Caki2 (cell line): ENCODE measurements around the gene INKA2. TPM values are rescaled to one million over a fixed set of nuclear protein-coding genes. Genes with fewer than 3 reads are reported as not detected.

Experiments used
- DNase-seq: peaks from one replicate; pipeline ENCODE4 v3.0.0-alpha.2; 2015; ENCODE audit warnings: low read depth
- in situ Hi-C: cut with HindIII; loops from 2 replicates; pipeline ENCODE4 v1.10.0; 2016; ENCODE audit warnings: low sequenced_read_pairs, low pct_unique_long_range_greater_than_20kb, mixed read lengths
- total RNA-seq: library from RNA; depleted of rRNA; stranded (reverse); fragments of >200 nt; shearing (Covaris generic); gene quantifications from 2 replicates; pipeline ENCODE4 v1.2.3, GENCODE V29; 2014; ENCODE audit warnings: low replicate concordance

The INKA2 gene
- total RNA-seq, 1 experiment from 2014 or later, result not detected

DNA sequence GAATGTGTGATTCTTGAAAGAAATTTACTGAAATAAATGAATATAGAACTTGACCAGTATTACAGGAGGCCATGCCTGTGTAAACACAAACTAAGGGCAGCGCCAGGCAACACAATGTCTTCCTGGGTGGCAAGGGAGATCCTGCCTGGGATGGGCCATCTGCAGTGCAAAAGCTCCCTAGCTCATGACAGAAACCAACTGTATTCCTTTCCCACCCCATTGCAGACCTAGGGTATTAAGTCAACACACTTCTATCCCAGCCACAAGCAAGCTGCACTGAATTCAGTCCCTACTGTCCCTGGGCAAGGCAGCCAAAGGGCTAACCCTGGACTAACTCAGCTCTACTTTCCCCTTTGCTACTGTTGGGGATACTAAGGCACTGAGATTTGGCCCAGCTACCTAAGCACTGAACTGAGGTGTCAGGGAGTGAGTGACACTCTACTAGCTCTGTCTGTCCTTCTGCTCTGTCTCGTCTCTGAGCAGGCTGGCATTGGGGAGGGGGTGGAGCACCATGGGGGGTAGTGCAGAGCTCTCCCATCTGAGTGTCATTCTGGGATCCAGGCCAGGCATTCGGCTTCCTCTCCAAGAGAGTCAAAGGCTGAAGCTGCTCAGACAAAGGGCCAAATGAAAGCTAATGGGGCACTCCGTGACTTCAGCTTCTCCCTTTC lies 2.5 kb downstream of the INKA2 start:
- in situ Hi-C loops, result no loop called here
- no peak for DNase-seq

DNA sequence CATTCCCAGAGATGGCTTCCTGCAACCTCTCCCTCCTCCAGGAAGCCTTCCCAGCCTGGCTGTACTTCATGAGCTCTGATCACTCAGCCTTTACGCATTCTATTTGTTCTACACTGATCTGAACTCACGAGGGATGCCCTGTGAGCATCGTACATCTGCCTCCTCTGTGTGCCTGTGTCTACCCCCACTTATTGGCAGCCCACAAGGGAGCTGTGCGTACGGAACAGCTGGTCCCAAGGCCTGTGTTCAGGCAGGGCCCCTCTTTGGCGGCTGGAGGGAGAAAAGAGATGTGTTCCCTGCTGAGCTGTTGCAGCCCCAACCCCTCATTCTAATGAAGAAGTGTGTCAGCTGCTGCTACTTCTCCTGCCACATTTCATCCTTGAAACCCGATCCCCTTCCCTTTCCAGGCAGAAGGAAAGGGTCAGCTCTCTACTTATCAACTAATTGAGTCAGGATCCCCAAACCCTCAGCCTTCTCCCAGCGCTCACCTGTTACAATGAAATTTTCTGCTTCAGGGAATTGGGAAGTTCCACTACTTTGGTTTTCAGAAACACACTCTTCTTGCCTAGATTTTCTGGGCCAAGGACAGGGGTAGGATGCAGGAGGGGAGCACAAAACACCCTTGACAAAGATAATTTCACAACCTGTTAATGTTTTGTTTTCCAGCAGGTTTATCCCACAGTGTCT lies 3.2 kb downstream of the INKA2 start:
- in situ Hi-C loops, result no loop called here
- no peak for DNase-seq

DNA sequence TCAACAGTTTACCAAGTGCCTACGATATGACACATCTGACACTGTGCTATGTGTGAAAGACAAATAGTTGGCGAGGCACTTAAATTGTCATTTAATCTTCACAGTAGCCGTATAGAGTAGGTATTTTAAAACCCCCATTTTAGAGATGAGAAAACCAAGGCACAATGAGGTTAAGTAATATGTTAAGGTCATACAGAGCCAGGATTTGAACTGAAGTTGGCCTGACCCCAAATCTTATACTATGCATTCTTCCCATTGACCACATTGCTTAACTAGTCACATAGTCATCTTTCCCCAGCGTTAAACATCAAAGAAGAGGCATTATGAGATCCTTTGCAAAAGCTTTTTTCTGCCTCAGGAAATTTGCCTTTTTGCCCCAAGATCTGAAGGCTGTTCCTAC lies 3.9 kb downstream of the INKA2 start:
- DNase-seq, result no peak
- in situ Hi-C loops, result no loop called here

DNA sequence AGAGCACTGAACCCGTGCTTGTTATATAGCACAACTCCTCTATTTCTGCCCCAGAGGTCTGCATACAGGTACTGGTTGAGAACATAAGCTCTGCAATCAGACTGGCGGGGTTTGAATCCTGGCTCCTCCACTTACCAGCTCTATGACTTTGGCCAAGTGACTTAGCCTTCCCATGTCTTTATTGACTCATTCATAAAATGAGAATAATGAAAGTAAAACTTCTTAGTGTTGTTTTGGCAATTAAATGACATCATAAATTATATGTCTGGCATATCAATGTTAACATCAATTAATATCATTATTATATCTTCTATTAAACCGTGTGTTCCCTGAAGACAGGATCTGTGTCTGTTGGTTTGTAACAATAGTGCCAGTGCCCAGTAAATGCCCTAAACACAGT lies 4.3 kb downstream of the INKA2 start:
- DNase-seq, result no peak
- in situ Hi-C loops, result no loop called here

DNA sequence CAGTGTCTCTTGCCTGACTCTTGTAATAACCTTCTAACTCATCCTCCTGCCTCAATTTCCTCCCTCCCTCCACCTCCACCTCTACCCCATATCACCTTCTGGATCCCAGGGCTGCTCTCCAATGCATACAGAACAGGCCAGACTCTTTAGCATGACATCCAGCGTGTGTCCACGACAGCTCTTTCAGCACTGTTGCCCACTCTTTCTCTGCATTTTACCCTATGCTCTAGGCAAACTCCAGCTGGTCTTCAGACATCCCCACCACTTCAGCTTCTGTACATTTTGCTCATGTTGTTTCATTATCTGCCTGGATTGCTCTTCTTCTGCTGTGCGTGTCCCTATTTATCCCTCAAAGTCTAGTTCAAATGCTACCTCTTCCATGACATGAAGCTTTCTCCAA lies 4.8 kb downstream of the INKA2 start:
- no peak for DNase-seq
- in situ Hi-C loops, result no loop called here

DNA sequence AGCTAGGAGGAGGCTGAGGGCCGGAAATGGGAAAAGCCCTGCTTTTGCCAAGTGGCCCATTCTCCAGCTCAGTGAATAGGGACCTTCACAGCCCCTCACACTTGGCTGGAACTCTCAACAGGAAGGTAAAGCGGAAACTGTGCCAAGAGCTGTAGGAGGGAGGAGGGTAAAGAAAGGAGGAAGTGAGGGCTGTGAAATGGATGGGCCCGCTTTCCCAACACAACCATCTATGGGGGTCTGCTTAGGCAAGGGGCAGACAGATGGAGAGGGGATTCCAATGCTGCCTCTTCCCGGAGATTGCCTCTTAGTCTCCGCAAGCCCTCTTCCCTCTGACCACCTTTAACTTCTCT lies 5.2 kb downstream of the INKA2 start:
- in situ Hi-C loops, result no loop called here
- no peak for DNase-seq

DNA sequence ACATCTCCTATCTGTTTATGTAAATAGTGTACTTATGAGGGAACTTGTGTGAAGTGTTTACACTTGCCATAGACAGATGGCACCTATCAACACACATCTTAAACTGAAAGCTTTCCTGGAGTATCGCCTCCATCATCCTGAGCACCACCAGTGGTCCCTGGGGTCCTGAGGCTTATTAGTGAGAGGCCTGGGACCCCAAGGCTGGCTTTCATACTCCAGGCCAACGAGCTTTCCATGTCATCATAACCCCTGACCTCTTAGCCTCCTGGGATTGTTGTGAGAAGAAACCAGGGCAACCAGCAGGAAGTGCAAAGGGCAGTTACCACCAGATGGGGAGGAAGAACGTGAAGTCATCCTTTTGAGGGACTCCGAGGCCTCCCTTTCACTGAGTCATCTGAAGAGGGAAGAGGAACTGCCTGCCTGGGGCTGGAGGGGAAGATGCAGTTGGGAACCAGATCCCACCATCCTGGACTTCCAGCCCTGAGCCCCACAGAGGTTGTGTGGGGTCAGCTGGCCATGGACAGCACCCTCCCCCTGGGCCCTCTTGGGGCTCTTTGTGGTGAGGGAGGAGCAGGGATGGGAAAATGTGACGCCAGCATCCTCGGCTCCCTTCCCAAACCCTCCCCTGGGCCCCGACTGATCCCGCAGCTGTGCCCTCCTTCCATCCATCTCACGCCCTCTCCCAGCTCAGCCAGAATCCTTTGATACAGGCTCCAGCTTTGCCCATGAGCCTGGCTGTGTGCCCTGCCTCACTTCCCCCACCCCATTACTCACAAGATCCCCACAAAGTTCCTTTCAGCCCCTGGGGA lies 5.8 kb downstream of the INKA2 start:
- no peak for DNase-seq
- in situ Hi-C loops, result no loop called here

DNA sequence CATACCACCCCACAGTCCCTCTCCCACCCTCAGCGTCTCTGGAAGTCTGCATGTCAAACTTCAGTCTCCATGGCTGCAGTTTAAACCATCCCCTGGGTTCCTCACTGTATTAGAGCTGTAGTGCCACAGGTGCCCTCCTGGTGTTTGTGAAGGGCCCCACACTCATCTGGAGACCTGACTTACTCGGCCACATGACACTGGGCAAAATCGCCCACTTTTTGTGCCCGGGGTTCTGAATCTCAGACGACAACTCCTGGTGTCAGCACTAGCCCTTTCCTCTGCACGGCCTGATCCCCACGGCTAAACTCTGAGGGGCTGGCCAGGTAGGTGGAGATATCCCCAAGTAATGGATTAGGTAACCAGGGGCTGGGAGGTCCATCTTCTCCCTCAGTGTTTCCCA lies 6.5 kb downstream of the INKA2 start:
- in situ Hi-C loops, result no loop called here
- DNase-seq, result no peak

DNA sequence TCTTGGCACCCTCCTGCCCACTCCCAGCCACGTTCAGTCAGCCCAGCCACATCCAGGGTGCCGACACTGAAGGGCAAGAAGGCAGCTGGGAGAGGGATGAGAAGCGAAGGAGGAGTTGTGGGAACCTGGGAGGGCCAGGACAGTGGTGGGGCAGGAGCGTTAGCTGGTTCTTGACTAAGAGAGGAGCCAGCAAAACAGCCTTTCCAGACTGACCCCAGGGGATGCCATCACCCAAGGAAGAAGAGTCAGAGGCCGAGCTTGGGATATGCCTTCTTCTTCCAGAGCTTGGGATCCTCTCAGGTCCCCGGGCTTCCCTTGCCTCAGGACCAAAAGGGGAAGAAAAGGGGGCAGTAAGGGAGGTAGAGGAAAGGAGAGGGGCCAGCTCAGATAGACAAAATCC lies 7.2 kb downstream of the INKA2 start:
- in situ Hi-C loops, result no loop called here
- no peak for DNase-seq

DNA sequence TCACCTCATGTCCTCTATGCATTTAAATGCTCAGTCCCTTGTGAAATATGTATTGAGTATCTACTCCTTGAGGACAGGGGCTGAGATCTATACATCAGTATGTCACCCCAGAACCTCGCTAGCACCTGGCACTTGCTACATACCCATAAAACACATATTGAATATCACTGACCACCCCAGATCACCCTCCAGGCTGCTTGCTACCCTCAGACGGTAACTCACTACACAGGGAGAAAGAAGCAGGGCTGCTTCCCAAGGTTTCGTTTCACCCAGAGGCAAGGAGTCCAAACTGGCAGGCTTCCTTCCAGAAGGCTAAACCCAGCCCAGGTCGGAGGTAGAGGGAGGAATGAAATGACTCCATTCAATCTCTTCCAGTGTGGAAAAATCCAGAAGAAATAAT lies 8.5 kb downstream of the INKA2 start:
- no peak for DNase-seq
- in situ Hi-C loops, result no loop called here

DNA sequence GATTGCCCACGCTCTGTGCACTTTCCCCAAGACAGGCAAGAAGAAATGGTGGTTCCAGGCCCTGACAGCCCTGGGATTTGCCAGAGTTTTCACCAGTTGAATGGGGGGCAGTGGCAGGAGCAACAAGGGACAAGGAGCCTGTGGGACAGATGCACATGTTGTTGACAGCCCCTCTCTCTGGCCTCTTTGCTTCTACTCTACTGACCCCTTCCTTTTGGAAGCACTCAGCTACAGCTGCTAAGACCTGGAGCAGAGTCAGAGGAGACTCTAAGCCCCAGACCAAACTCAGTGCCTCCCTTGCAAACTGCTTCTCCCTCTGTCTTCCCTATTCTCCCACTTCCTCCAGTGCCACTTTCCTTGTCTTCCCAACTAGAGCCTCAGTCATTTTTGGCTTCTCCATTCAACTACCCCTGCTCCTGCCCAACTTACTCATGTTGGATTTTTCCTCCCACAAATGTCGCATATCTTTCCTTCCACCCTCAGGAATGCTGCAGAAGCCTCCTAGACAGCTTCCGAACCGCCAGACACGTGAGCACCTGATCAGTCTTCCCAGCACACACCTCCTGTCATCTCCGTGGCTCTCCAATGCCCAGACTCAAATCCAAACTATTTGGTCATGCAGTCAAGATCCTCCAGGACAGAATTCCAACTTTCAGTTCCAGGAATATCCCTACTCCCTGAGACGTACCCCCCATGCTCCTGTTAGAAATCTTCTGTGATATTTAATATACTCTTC lies 9.1 kb downstream of the INKA2 start:
- DNase-seq, result no peak
- in situ Hi-C loops, result no loop called here

DNA sequence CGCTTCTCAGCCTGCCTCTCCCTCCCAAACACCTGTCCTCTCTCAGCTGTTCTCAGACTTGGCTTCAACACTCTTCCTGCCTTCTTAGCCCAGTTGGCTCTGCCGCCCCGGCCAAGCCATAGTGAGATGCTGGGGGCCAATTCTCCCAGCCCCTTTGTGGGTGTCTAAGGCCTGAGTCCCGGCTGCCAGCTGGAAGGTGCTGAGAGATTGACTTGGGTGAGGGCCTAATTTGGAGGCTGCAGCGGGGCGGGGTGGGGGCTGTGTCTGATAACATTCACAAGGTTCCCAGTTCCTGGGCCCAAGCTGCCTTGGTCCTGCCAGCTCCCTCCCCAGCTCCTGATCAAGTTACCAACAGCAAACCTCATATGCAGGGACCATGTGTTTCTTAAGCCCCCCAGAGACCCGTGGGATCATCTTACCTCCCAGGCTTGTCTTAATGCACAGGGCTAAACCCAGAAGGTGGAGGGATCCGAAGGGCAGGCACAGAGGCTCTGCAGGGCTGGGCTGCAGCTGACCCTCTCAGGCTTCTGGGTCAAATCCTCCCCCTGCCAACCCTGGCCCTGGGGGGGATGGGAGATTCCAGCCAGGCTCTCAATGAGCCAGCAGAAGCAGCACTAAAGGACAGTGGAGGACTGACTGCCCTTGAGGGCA lies 9.8 kb downstream of the INKA2 start:
- no peak for DNase-seq
- in situ Hi-C loops, result no loop called here

DNA sequence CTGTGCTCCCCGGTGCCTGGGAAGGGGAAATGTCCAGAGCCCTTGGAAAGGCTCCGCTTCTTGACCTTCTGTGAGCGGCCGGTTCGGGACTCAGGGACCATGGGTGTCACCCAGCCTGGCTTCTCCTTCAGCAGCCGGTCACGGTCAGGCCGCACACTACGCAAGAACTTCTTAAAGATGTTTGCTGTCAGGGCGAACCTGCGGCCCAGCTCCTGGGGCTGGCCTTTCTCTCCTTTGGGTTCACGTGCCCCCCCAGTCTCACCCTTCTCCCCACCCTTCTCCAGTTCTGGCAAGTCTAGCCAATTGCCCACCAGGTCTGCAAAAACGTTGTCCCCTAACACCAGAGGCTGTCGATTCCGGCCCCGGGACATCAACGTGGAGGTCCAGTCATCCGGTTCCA lies 12.1 kb downstream of the INKA2 start:
- DNase-seq, result no peak
- in situ Hi-C loops, result no loop called here

DNA sequence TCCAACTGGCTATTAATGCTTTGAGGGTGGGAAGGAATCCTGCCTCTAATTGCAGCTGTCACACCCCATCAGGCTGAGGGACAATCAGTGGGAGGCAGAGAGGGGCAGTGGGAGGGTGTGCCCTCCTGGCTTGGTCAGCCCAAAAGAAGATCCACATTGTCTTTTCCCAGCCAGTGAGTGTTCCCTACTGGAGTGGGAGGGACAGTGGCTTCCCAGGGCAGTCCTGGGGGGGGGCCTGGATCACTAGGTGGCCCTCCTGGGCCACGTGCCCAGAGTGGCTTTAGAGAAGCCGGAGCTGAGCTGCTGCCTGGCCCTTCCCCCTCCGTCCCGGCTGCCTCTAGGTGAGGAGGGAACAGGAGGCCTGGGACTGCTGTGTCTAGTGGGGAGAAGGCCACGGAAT lies 14.0 kb downstream of the INKA2 start:
- in situ Hi-C loops, result no loop called here
- DNase-seq, result no peak

DNA sequence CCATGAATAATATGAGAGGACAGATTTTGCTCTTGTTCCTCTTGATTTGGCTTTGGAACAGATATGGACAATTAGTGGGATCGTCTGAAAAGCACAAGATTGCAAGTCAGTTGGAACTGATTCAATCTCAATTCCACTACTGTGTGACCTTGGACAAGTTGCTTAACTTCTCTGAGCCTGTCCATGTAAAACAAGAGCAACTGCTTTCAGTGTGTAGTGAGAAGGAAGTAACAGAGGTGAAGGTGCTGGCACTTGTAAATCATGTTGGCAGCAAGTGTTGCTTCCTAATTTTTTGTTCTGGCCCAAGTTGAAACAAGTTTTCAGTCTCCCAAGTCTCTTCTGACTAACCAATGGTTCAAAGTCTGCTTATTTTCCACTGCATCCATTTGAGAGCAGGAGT lies 15.3 kb downstream of the INKA2 start:
- in situ Hi-C loops, result no loop called here
- DNase-seq, result no peak

DNA sequence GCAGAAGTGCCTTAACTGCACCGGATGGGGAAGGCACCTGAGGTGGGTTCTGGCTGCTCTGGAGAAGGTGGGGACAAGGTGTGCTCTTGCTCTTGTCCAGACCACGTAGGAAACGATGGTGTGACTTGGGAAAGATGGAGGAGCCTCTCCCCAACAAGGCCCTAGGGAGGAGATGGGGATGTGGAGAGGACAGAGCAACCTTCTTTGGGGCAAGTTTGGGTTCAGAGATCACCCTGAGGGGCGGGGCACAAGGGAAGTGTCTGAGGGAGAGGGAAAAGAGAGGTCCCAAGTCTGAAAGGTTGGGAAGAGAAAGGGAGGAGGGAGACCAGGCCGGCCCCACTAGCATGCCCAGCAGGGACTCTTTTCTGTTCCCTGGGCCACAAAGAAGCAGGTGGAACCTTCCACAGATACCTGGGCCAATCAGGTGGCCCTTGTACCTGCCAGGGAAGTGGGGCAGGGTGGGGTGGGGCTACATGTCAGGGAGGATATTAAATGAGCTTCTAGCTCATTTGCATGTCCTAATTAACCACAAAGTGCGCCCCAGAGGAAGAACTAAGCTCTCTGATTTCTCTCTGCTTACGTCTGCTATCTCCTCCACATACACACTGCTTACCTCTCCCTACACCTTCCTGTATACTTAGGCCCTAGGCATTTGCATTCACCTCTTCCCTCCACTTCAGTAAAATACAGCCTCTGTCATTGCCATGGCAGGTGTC lies 15.9 kb downstream of the INKA2 start:
- DNase-seq, result no peak
- in situ Hi-C loops, result no loop called here

DNA sequence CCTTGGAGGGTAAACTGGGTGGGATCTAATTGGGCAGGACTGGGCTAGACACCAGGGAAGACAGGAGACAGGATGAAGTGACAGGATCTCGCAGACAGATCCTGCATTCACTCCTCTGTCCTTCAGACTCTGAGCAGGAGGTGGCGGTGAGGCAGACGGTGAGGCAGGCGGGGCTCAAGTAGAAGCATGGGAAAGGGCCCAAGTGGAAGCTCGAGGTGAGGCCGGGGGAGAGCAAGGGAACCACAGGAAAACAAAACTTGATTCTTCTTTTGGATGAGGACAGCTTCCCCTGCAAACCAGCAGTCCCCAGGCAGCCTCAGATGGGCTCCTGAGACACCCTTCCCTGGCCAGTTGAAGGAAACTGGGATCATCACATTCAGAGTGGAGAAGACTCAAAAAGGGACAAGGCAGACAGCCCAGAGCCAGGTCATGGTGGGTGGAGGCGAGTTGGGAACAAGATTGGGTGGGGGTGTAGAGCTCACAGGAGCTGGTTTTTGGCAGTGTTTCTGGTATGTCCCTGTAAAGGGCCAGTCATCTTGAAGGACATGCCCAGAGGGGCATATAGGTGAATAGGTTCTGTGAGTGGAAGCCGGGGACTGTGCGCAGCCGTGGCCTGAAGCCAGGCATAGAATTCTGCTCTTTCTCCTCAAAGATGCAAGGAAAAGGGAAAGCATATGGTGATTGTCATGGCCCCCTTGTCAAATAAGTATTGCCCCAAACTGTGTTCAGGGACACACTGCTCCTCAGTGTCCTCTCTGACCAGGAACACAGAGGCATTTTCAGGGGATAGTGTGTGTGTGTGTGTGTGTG lies 18.0 kb downstream of the INKA2 start:
- DNase-seq, result no peak
- in situ Hi-C loops, result no loop called here
